NCI-H748 (cell line): ENCODE measurements around the gene PREX1.

Experiments
- DNase-seq: peaks from one replicate; lab custom pipeline; 2025; ENCODE audit not compliant: unreplicated experiment; lab: John Stamatoyannopoulos, UW

The PREX1 gene

DNA sequence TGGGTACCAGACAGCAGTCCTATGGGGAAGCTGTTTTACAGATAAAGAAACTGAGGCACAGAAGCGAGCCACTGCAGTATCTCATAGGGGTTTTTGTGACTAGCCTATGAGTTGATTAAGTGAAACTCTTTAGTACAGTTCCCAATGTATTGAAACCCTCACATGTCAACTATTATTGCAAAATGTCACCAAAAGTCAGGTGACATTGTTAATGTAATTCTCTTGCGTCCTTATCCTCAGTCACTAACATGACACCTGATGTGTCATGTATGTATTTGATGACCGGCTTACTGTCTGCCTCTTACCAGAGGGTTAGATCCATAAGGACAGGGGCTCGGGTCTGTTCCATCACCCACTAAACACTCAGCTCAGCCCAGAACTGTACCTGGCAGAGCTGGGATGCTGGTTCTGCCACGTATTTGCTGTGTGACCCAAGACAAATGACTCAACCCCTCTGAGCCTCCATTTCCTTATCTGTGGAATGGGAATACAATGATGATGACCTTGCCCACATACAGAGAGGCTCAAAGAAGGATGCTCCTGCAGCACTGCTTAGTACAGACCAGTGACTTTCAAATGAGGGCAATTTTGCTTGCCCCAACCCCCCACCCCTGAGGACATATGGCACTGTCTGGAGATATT is 32.9 kb downstream of the PREX1 start:
- no peak for DNase-seq

DNA sequence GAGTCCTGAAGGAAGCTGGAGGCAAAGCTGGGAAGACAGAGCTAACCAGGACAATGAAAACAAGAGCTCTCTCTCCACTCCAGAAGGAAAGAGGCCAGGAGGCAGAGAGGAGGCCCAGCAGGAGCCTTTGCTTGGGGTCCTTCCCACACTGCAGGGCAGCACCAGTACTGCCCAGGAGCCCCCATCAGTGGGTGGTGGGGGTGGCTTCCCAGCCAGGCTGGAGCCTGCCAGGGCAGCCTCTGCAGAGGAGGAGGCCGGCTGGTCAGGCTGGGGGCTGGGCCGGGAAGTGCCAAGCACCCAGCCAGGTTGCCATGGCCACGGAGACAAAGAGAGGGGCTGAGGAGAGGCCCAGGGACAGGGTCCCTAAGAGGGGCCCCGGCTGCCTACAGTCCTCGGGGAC is 33.4 kb downstream of the PREX1 start:
- DNase-seq, result peak; percentile 17

DNA sequence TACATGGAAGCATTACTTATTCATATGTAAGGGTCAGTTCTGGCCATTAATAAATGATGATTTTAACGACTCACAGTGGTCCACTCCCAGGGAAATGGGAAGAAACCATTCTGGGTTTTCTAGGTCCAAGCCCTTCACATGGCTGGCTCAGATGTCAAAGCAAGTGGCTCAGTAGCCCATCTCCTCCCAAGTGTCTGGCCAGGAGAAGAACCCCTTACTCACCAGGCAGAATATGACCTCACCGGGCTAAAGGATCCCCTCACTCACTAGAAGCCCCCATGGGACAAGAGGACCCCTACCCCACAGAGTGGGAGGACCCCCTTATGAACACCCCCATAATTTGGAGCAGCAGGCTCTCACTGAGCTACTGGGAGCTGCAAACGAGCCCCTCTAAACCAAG is 34.0 kb downstream of the PREX1 start:
- no peak for DNase-seq

DNA sequence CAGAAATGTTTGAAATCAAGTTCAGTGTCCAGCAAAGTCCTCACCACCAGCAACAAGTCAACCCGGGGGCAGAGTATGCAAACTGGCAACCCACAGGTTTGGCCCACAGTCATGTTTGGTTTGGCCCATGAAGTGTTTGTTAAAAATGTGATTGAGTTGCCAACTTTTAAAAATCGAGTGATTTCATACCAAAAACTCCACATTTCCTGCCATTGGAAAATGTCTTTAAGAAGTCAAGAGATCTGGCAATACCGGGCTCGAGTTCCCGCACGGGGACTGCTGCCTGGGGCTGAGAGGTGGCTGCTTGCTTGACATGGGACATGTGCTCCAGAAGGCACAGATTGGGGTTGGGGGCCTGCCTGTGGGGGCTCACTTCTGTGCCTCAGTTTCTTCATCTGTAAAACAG is 36.1 kb downstream of the PREX1 start:
- DNase-seq, result no peak

DNA sequence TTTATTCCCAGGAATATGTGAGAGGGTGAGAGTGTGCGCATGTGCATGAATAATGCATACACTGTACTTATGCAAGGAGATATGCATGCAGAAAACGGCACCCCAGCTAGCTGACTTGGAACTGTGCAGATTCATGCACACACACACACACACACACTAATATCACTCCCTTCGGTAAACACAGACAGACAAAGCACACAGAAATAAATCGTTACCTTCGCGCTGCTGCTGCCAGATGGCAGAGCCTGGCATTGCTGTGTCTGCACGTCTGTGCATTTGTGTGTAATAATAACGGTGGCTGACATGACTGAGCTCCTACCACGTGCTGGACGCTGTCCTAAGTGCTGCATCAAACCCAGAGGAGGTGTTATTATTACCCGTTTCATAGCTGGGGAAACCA is 36.8 kb downstream of the PREX1 start:
- peak; percentile 90 for DNase-seq

DNA sequence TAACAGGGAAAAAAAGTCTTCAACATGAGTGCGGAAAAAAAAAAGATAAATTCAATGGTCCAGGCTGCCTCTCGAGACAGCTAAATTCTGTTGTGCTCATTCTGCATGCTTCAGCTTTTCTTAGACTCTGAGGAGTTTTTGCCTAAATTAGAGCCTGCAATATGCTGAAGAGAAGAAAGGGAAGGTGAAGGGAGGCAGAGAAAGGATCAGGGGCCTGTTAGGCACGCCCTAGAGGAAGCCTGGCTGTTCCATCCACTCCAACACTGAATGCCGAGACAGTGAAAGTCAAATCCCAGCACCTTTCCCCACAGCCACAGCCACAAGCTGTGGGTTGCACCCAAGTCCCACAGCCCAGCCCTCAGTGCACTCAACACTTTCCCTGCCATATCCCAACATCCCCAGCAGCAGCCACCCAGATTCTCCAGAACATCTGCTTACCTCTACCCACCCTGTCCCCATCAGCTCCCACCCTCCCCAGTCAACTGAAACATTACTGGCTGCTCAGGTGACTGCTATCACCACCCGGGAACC is 37.3 kb downstream of the PREX1 start:
- DNase-seq, result peak; percentile 33

DNA sequence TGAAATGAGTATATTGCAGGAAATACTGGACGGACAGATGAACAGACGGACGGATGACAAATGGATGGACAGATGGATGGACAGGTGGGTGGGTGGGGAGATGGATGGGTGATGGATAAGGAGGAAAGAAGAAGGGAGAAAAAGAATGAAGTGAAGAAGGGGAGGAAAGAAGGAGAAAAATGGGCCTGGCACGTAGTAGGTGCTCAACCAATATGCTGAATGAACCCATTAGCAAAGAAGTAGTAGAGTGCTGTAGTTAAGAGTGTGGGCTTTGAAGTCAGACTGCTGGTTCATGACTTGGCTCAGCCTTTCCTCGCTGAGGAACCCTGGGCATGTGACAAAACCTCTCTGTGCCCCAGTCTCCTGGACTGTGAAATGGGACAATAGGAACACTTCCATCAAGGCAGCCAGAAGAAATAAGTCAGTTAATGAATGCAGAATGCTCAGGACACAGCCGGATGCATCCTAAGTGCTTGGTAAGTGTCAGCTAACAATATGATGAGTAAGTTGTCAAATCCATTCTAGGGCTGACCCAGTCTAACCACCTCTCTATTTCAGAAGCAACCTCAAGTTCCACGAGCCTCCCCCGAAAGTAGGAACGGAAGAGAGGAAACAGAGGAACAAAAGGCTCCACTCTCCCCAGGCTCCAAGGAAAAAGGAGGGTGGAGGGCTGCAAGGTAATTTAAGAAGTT is 37.9 kb downstream of the PREX1 start:
- no peak for DNase-seq

DNA sequence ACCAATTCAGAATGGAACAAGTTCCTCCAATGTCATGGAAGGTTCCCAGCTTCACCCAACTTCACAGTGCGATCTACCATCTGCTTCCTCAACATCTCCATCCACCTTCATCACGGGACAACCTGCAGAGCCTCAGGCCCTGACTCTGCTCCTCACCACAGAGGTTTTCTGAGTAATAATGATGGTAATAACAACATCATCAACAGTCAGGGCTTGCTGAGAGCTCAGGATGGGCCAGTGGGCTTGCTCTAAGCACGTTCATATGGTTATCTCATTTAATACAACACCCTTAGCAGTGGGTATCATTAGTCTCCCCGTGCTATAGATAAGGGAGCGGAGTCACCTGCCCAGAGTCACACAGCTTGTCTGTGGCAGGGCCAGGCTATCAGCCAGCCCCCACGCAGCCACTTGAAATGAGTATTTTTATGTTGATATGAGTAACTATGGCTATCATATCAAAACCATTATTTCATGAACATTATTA is 38.6 kb downstream of the PREX1 start:
- DNase-seq, result no peak

DNA sequence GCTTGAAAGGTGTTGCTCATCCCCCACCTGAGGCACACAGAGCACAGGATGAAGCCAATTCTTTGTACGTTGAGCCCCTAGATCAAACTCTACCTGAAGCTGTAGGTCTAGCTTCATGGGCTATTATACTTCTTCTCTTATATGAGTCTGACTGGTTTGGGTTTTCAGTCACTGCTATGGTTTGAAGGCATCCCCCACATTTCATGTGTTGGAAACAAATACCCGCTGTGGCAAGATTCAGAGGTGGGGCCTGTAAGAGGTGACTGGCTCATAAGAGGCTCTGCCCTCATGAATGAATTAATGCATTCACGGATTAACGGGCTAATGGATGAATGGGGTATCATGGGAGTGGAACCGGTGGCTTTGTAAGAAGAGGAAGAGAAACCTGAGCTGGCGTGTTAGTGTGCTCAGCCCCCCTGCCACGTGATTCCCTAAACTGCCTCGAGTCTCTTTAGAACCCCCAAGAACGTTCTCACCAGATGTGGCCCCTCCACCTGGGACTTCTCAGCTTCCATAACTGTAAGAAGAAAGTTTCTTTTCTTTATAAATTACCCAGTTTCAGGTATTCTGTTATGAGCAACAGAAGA is 39.2 kb downstream of the PREX1 start:
- DNase-seq, result no peak

DNA sequence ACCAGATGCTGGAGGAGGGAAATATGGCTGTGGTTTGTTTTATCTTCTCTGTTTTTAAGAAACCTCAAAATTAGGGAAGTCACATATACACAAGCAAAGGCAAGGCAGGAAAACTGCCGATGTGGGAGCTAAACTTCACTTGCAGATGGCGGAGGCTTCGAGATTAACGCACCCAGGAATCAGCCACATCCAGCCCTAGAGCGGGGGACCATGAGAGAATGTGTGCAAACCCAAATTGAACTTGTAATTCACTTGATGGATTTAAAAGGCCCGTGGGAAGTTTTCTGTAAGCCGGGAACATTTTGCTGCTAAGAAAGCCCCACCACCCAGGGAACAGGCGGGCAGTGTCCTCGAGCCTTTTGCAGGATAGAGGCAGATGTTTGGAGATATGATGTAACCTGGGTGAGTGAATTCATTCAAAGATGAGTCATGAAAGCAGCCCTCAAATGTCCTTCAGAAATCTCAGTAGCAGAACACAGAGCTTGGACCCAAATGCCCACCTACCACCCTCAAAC is 39.9 kb downstream of the PREX1 start:
- DNase-seq, result no peak

DNA sequence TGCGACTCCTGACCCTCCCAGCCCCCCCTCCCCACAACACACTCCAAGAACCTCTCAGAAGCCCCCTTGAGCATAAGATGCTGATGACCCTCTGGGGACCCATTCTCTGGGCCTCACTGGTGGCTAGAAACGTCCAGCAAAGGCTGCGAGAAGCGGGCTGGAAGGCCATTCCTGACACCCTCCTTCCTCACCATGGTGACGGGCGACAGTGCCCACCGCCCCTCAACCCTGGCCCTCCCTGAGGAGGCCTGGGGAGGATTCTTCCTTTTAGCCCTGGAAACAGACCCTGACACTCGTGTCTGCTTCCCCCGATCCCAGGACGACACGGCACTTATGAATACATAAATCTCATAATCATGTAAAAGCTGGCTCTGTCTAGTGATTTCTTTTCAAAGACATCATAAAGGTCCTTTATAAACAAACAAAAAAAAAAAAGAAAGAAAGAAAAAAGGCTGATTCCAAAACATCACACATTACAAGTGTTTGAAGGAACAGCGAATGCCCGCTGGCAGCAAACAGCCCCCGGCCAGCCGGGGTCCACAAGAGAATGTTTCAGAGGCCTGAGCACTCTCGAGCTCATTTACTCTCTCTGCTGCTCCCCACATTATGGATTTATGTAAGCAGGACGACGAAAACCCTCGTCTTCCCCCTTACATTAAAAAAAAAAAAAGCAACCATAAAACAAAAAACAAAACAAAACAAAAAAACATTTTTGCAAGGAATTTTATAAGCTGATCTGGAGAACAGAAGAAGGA is 40.7 kb downstream of the PREX1 start:
- no peak for DNase-seq

DNA sequence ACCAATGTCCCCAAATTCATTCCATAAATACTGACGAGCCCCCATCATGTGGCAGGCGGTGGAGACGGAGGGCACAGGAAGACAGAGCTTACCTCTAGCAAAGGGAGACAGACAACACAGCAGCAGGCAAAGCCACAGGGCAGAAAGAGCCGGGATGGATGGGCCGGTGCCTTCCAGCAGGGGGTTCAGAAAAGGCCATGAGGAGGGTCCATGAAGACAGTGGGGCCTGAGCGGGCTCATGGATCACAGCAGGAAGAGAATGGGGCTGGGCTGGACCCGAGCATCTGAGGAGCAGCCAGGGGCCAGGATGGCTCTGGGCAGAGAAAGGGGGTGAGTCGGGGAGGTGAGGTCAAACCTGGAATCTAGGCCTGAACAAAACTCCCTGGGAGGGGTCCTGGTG is 42.0 kb downstream of the PREX1 start:
- no peak for DNase-seq

DNA sequence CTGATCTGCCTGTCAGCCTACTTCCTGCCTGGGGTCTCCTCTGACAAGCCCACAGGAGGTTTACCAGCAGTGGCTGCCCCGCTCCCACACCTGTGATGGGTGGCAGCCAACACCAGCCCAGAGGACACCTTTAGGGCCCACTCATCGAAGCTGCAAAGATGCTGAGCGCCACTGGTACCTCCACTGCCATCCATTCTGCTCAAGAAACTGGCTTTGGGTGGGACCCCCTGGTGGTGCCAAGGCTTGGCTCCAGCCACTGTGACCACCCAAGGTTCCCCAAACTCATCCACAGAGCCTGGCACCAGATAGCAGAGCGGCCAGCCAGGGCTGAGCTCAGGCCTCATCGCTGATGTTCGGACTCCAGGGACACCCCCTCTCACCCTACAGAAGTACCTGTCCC is 42.5 kb downstream of the PREX1 start:
- no peak for DNase-seq

DNA sequence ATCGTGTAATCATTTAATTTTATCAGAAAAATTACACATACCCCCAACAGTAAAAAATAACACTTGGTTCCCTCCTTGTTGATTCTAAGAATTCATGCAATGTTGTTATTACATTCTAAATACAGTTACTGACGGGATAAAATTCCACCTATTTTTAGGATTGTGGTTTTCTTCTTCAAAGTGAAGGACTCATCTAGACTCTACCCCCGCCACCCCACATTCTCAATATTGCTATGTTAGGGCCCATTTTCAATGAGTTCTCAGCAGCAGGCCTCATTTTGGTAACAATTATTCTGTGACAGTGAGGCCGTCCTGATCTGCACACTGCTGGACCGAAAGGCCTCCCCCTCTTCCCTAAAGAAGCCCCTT is 43.5 kb downstream of the PREX1 start:
- no peak for DNase-seq

DNA sequence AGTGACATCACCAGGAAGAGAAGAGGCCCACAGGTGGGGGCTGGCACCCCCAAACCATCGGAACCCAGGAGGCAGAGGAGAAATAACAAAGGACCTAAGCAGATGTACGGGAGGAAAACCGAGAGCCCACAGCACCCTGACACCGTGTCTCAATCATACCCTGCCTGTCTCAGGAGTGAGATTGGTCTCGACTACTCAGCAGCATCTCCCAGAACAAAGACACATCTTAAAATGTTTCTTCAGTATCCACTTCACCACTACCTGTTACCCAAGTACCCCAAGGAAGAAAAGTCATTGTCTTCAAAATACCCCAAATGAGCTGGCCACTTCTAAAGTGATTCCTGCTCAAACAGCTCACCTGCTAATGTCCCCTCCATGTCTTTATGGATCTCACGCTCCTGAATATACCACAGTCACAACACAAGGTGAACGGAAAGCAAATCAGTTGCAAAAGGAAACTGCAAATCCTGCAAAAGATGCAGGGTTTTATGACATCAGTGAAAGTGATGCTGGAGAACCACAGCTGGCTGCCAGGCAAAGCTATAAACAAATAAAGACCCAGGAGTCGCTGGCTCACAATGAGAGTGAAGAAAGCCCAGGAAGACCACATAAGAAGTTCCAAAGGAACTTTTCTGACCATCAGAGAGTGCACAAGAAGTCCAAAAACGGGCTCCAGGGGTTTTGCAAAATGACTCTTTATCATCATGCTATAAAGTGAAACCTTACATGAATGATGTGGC is 44.1 kb downstream of the PREX1 start:
- no peak for DNase-seq

DNA sequence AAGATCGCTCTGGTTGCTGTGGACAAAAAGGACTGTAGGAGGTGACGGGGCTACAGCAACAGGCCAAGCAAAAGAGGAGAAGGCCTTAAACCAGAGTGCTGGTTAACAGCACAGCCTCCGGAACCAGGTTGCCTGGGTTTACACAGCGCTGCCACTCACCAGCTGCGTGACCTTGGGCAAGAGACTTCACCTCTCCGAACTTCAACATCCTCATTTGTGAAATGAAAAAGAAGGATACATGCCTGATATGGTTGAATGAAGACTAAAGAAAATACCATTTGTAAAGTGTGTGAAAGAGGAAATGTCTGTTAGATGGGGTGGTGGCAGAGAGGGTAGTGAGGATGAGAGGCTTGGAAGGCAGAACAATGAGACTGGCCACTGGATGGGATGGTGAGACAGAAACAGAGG is 44.9 kb downstream of the PREX1 start:
- no peak for DNase-seq

DNA sequence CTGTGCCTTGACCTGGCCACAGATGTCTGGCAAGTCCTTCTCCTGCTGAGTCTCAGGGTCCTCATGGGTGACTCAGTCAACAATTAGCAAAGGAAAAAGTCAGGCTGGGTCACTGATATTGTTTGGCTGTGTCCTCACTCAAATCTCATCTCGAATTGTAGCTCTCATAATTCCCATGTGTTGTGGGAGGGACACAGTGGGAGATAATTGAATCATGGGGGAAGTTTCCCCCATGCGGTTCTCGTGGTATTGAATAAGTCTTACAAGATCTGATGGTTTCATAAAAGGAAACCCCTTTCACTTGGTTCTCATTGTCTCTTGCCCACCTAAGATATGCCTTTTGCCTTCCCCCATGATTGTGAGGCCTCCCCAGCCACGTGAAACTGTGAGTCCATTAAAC is 45.7 kb downstream of the PREX1 start:
- DNase-seq, result no peak

DNA sequence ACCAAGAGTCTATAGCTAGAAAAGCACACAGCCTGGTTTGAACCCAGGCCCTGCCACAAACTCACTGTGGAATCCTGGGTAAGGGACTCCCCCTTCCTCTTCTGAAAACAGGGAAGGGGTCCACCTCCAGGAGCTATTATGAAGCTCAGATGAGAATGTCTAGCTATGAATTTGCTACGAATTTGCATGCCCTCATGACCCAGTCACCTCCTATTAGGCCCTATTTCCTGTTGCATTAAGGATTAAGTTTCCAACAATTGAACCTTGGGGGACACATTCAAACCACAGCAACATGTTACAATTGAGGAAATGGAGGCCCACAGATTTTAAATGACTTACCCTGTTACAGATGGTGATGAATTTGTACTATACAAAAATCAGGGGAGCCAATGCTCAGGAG is 46.2 kb downstream of the PREX1 start:
- DNase-seq, result no peak

DNA sequence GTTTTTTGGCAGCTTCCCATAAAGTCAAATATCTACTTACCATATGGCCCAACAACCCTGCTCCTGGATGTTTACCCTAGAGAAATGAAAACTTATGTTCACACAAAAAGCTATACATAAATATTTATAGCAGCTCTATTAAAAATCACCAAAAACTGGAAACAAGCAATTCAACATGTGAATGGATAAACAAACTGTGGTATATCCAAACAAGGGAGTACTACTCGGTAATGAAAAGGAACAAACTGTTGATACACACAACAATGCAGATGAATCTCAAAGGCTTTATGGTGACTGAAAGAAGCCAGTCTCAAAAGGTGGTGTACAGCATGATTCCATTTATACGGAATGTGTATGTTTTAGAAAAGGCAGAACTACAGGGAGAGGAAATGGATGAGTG is 48.4 kb downstream of the PREX1 start:
- no peak for DNase-seq

DNA sequence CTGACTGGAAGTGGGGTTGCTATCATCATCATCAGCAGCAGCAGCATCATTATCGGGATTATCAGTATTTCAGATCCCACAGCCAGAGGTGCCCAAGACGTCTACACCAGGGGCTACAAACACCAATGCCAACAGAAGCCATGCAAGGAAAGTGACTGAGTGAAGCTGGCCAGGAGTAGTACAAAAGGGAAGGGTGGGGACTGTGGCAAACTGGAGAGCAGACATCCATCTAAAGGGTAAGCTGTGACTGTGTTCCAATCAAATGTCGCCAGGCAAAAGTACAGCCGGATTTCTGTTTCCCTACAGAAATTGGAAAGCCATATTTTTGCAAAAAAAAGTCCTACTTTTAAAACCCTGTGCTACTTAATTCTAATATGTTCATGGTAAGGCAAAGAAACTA is 50.0 kb downstream of the PREX1 start:
- DNase-seq, result no peak

DNA sequence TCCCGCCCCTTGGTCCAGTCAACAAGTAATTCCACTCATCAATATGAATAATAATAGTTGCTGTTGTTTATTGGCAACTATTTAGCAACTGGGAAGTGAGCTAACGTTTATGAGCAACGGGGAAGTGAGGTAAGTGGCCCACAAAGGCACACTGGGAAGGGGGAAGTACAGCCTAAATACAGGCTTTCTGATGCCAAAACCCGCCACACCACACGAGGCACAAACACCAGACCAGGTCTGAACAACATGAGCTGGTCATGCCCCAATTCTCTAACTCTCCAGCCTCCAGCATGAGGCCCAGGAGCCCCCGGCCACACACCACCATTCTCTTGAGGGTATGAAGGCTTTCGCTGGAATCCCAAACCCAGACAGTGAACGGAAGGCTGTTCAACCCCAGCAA is 50.8 kb downstream of the PREX1 start:
- DNase-seq, result no peak
